ENCODE data around the gene GPA33.

Gene GPA33

GRCh38 chr1:167116174-167116573 lies 26.0 kb upstream of the GPA33 start:
- DNase-seq: no peak

GRCh38 chr1:167115655-167116054 lies 25.5 kb upstream of the GPA33 start:
- no peak for DNase-seq

GRCh38 chr1:167114725-167115124 lies 24.5 kb upstream of the GPA33 start:
- DNase-seq: no peak

GRCh38 chr1:167111868-167112709 lies 21.9 kb upstream of the GPA33 start:
- no peak for DNase-seq

- no peak for DNase-seq
Measured at GRCh38 chr1:167110586-167110985, 20.4 kb upstream of the GPA33 start.

GRCh38 chr1:167109125-167109524 lies 18.9 kb upstream of the GPA33 start:
- no peak for DNase-seq

GRCh38 chr1:167107456-167107855 lies 17.3 kb upstream of the GPA33 start:
- DNase-seq: no peak

- DNase-seq: no peak
Measured at GRCh38 chr1:167106119-167106461, 15.9 kb upstream of the GPA33 start.

GRCh38 chr1:167105271-167106118 lies 15.3 kb upstream of the GPA33 start:
- DNase-seq: no peak

GRCh38 chr1:167104256-167104633 lies 14.1 kb upstream of the GPA33 start:
- DNase-seq: no peak

GRCh38 chr1:167102906-167103573 lies 12.9 kb upstream of the GPA33 start:
- DNase-seq: no peak

- DNase-seq: no peak
Measured at GRCh38 chr1:167101754-167102153, 11.6 kb upstream of the GPA33 start.

GRCh38 chr1:167100730-167101129 lies 10.6 kb upstream of the GPA33 start:
- no peak for DNase-seq

GRCh38 chr1:167099851-167100250 lies 9.7 kb upstream of the GPA33 start:
- no peak for DNase-seq

GRCh38 chr1:167095368-167095767 lies 5.2 kb upstream of the GPA33 start:
- no peak for DNase-seq

GRCh38 chr1:167094690-167095089 lies 4.5 kb upstream of the GPA33 start:
- no peak for DNase-seq

GRCh38 chr1:167093846-167094516 lies 3.8 kb upstream of the GPA33 start, which contains the start of gene STYXL2:
Gene STYXL2 (plus strand): TSS chr1:167094075. CDS start chr1:167094850, 775 bp downstream.
- DNase-seq: no peak

GRCh38 chr1:167092653-167093052 lies 2.5 kb upstream of the GPA33 start:
- DNase-seq: no peak

GRCh38 chr1:167089939-167090313 lies 251 bp downstream of the GPA33 start:
- no peak for DNase-seq

GRCh38 chr1:167088746-167089417 lies 1.3 kb downstream of the GPA33 start:
- no peak for DNase-seq

- no peak for DNase-seq
Measured at GRCh38 chr1:167086768-167087167, 3.4 kb downstream of the GPA33 start.

GRCh38 chr1:167086033-167086432 lies 4.1 kb downstream of the GPA33 start:
- no peak for DNase-seq

Measured in midbrain (tissue), 1 donor.